HEK293 (cell line): ENCODE data around the gene VRK1.

Experiments used
- ZNF529 ChIP-seq: fragments of 450-650 bp; formaldehyde crosslinking; IDR thresholded peaks from 2 replicates; pipeline ENCODE4 v1.5.1; 2017; ENCODE audit warnings: missing genetic modification characterization, missing biosample characterization; ENCODE audit not compliant: insufficient replicate concordance
- TF ChIP-seq, protein P1 (sequence below): fragments of 450-650 bp; IDR thresholded peaks from 2 replicates; pipeline ENCODE4 v1.5.1; 2018; ENCODE audit warnings: missing biosample characterization, mild to moderate bottlenecking, missing genetic modification characterization

DNA sequence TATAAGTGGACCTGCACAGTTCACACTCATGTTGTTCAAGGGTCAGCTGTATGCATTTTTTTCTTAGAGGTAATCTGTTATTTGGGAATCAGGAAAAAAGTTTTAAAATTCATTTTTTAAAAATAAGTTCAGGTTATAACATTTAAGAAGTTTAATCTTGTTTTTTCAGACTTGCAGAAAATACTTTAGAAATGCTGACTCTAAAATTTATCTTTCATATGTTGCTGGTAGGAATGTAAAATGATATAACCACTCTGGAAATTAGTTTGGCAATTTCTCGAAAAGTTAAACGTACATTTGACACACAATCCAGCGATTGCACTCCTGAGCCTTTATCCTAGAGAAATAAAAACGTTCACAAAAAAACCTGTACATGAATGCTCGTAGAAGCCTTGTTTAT, 4.7 kb downstream of the VRK1 start:
- TF ChIP-seq, protein P1, sequence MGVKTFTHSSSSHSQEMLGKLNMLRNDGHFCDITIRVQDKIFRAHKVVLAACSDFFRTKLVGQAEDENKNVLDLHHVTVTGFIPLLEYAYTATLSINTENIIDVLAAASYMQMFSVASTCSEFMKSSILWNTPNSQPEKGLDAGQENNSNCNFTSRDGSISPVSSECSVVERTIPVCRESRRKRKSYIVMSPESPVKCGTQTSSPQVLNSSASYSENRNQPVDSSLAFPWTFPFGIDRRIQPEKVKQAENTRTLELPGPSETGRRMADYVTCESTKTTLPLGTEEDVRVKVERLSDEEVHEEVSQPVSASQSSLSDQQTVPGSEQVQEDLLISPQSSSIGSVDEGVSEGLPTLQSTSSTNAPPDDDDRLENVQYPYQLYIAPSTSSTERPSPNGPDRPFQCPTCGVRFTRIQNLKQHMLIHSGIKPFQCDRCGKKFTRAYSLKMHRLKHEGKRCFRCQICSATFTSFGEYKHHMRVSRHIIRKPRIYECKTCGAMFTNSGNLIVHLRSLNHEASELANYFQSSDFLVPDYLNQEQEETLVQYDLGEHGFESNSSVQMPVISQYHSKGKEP (tag by site-specific recombination), result no peak
- no peak for TF ChIP-seq ZNF529 (tag by site-specific recombination)
